GM12875 (cell line): Measurements from ENCODE around the gene FAM168A.

Source experiments
- H3K4me3 ChIP-seq: one replicate; pipeline ENCODE4 v1.5.1; 2011; ENCODE audit warnings: low read depth, low read length, control low read depth
- TF ChIP-seq, protein P1 (sequence below): IDR thresholded peaks from 2 replicates; pipeline ENCODE4 v1.5.1; 2011; ENCODE audit warnings: low read depth, mild to moderate bottlenecking, control low read depth, inconsistent platforms, low read length, moderate library complexity, borderline replicate concordance; ENCODE audit not compliant: insufficient read depth

FAM168A gene

GRCh38 chr11:73597956-73598718 is at the start of gene FAM168A:
Gene FAM168A (minus strand): TSS chr11:73598112. CDS start chr11:73468474, 129,638 bp downstream.
- peak within 1 kb of the TSS; percentile 50 for H3K4me3 ChIP-seq
- TF ChIP-seq, protein P1, sequence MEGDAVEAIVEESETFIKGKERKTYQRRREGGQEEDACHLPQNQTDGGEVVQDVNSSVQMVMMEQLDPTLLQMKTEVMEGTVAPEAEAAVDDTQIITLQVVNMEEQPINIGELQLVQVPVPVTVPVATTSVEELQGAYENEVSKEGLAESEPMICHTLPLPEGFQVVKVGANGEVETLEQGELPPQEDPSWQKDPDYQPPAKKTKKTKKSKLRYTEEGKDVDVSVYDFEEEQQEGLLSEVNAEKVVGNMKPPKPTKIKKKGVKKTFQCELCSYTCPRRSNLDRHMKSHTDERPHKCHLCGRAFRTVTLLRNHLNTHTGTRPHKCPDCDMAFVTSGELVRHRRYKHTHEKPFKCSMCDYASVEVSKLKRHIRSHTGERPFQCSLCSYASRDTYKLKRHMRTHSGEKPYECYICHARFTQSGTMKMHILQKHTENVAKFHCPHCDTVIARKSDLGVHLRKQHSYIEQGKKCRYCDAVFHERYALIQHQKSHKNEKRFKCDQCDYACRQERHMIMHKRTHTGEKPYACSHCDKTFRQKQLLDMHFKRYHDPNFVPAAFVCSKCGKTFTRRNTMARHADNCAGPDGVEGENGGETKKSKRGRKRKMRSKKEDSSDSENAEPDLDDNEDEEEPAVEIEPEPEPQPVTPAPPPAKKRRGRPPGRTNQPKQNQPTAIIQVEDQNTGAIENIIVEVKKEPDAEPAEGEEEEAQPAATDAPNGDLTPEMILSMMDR: peak; percentile 2; the same call in 1 of the 2 replicates

DNA sequence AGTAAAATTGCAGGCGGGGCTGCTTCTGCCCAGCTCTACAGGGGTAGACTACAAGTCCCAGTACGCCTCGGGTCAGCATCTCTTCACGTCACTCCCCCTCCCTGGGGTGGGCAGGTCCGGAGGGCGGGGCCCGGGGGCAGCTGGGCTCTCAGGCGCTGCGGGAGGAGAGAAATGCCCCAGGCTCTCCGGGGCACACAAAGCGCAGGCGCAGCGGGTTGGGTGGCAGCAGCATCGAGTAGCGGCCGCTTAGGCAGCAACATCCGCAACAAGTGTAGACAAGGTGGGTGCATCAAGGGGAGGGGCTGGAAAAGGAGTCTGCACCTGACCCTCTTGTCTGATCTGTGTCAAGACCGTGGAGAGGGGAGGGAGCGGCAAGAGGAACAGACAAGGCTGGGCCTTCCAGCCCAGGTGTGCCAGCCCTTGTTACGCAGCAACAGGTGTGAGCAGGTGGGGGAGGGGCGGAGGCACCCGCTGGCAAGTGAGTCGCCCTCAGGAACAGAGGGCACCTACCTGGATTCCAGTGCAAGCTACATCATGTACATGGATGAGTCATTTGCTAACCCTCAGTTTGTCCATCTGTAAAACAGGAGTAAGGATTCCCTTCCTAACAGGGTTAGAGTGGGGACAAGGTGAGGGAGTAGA is 49.7 kb upstream of the FAM168A start:
- H3K4me3 ChIP-seq: no peak overlapping the region
- TF ChIP-seq, protein P1: no peak

DNA sequence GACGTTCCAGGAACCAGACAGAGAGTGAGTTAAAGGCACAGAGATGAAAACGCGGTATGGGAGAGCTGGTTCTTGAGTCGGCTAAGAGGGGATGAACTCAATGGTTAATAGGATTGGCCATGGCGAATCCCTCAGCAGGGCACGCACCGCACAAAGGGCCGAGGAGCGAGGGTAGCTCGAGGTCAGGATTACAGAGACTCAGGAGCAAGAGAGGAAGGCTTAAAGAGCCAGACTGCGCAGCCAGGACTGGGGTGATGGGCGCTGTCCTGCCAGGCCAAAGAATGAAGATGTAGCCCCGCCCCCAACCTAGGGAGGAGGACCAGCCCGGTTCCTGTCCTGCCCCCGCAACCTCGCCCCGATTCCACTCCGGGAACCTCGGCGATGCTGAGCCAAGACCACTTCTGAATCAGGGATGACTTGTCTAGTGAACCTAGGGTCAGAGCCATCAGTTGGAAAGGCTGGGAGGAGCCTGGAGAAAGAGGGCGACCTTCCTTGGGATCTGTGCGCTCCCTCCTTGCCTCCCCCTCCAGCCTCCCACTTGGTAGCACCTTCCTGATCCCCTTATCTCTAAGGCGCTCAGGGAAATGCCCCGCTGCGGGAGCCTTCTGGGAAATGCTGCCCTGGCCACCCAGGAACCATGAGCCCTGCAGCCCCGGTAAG is 48.2 kb upstream of the FAM168A start, which contains the start of gene PLEKHB1:
Gene PLEKHB1, plus strand, starts transcription at position 610 of the 660 bp plus-strand sequence. Its CDS starts 28 bp downstream, at position 638.
- H3K4me3 ChIP-seq: no peak within 1 kb of the TSS
- TF ChIP-seq, protein P1: no peak

DNA sequence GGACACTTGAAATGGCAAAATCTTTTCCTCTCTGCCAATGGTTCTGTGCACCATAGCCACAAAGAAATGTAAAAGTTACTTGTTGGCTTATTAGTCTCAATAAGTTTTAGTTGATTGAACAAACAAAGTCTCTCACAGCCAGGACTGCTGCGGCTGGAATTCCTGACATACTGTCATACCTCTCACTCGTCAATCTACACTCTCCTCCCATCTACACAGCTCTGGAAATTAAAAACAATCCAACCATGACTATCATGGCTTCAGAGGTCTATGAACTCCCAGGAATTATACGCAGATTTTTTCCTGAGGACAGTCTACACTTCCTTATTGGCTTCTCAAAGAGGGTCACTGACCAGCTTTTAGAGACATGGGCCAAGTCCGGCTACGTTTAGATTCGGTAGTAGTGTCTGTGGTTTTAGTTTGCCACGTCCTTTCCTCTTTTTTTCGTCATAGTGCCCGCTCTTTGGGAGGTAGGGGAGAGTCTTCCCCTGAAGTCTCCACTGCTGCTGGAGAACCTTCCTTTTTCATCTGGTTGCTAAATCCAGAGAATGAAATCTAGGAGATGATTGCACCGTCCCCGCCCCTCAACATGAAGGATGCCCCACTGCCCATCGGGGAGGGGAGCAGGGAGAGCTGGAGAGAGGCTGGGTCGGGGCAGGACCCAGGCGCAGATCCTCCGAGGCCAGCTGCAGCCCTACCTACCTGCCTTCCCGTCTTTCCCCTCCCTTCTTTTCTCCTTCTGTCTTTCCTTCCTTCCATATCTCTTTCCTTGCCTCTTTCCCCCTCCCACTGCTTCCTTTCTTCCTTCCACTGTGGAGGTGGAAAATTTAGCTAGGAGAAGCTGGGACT is 47.4 kb upstream of the FAM168A start:
- no peak overlapping the region for H3K4me3 ChIP-seq
- TF ChIP-seq, protein P1: no peak

DNA sequence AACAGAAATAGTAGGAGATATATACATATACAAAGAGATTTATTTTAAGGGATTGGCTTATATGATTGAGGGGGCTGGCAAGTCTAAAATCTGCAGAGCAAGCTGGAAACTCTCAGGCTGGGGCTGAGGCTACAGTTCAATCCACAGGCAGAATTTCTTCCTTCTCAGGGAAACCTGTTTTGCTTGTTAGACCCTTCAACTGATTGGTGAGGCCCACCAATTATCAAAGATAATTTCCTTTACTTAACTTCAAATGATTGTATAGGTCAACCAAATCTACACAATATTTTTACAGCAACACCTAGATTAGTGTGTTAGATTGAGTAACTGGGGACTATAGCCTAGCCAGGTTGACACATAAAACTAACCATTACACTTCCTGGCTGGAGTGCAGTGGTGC is 43.8 kb upstream of the FAM168A start:
- H3K4me3 ChIP-seq: no peak overlapping the region
- TF ChIP-seq, protein P1: no peak

- H3K4me3 ChIP-seq: no peak overlapping the region
- TF ChIP-seq, protein P1: no peak
Observed at GRCh38 chr11:73640592-73640991, 42.7 kb upstream of the FAM168A start.
